ENCODE data around the gene NADK2. TPM values are rescaled to one million over a fixed set of nuclear protein-coding genes. Genes with fewer than 3 reads are reported as not detected.

Gene NADK2
- total RNA-seq, 1 experiment from 2014 or later = 12.2 TPM

DNA sequence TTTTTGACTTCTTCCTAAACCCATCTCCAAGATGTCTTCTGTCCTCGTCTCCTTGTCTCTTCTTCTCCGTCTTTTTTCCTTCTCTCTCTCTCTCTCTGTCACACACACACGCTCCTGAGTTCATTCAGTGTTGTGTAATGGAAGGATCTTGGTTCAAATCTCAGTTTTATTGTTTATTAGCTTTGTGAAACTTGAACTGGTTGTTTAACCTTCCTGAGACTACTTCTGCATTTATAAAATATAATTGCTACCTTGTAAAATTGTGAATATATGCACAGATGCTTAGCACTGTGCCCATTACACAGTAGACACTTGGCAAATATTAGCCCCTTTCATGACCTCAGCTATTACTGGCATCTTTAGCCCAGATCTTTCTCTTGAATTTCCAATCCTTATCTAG is 2.4 kb upstream of the NADK2 start:
- Mint-ChIP-seq H3K4me1 (peaks cover 17 to 23% of the 10 kb centered on the region in 2 experiments), H3K27me3 (ENCODE audit: low read depth) (peaks cover 16% of the 10 kb centered on the region), H3K27ac (no peak overlapping the region; a peak in 1 of 7 replicates), H3K36me3 (ENCODE audit: insufficient read depth in 1 of 3, low read depth in 3 of 3) (peaks cover 0 to 16% (median 2%) of the 10 kb centered on the region in 3 experiments; a peak in 3 of 7 replicates), H3K4me3 (no peak overlapping the region), H3K9me3 (peaks cover 6 to 12% of the 10 kb centered on the region in 2 experiments; a peak in 3 of 5 replicates)
- Histone ChIP-seq H3T11ph (ENCODE audit: low read length) (no peak overlapping the region), H3K23me2 (ENCODE audit: insufficient read length, low read depth, low read length, poor library complexity, severe bottlenecking) (no peaks in the 10 kb centered on the region), H4K8ac (replicated peaks; ENCODE audit: insufficient read length, low read depth, low read length) (no peak overlapping the region), H3K79me2 (ENCODE audit: insufficient read depth, low read length) (no peaks in the 10 kb centered on the region), H3K23ac (ENCODE audit: insufficient read length, low read depth, low read length) (no peak overlapping the region), H2BK5ac (ENCODE audit: insufficient read length, low read length) (no peak overlapping the region), H3K79me1 (ENCODE audit: insufficient read depth, low read depth, low read length, poor library complexity, severe bottlenecking) (no peaks in the 10 kb centered on the region), H3K4me1 (ENCODE audit: insufficient read depth, low read length) (no peaks in the 10 kb centered on the region), H3K4ac (ENCODE audit: low read depth, low read length) (no peak overlapping the region), H2BK20ac (ENCODE audit: low read depth, low read length, poor library complexity, severe bottlenecking) (no peak overlapping the region), H3K18ac (ENCODE audit: insufficient read length, low read depth, low read length) (no peak overlapping the region), H2BK15ac (ENCODE audit: low read depth, low read length) (no peak overlapping the region), H3K56ac (ENCODE audit: insufficient read length, low read depth, low read length) (no peak overlapping the region), H3K27me3 (ENCODE audit: insufficient read depth, low read length) (no peaks in the 10 kb centered on the region; the same call in 1 of the 2 replicates), H4K20me1 (ENCODE audit: control insufficient read depth, insufficient read depth, insufficient read length) (no peaks in the 10 kb centered on the region), H2AFZ (ENCODE audit: low read length) (no peak overlapping the region), H2BK12ac (ENCODE audit: insufficient read length, low read depth, low read length) (no peak overlapping the region), H4K91ac (ENCODE audit: insufficient read length, low read depth, low read length) (no peak overlapping the region), H4K5ac (ENCODE audit: insufficient read length, low read depth, low read length) (no peak overlapping the region), H3K9ac (ENCODE audit: extremely low read depth, insufficient read length, low read length) (no peak overlapping the region), H3K14ac (ENCODE audit: insufficient read depth, low read length) (no peak overlapping the region), H3K9me3 (ENCODE audit: control insufficient read depth, low read depth, low read length) (no peaks in the 10 kb centered on the region), H2BK120ac (ENCODE audit: low read depth, low read length, poor library complexity, severe bottlenecking) (no peak overlapping the region), H2AK5ac (ENCODE audit: insufficient read length, low read length) (no peak overlapping the region), H3K4me2 (ENCODE audit: insufficient read depth, insufficient read length, low read length) (no peak overlapping the region), H3K27ac (ENCODE audit: insufficient read length, low read depth, low read length) (no peak overlapping the region)
- TF ChIP-seq, protein P1, sequence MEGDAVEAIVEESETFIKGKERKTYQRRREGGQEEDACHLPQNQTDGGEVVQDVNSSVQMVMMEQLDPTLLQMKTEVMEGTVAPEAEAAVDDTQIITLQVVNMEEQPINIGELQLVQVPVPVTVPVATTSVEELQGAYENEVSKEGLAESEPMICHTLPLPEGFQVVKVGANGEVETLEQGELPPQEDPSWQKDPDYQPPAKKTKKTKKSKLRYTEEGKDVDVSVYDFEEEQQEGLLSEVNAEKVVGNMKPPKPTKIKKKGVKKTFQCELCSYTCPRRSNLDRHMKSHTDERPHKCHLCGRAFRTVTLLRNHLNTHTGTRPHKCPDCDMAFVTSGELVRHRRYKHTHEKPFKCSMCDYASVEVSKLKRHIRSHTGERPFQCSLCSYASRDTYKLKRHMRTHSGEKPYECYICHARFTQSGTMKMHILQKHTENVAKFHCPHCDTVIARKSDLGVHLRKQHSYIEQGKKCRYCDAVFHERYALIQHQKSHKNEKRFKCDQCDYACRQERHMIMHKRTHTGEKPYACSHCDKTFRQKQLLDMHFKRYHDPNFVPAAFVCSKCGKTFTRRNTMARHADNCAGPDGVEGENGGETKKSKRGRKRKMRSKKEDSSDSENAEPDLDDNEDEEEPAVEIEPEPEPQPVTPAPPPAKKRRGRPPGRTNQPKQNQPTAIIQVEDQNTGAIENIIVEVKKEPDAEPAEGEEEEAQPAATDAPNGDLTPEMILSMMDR (conservative IDR thresholded peaks at IDR 0.05) = no peak
- DNase-seq = no peak
- WGBS (ENCODE audit: extremely low coverage, insufficient read length, low lambda C conversion rate) = no CpG with 5 or more reads among the region's 3 CpGs
